ENCODE measurements around the gene AOC3. TPM values are rescaled to one million over a fixed set of nuclear protein-coding genes. Genes with fewer than 3 reads are reported as not detected.

Gene AOC3
- total and polyA plus RNA-seq, 2 of the 4 experiments (the other 2 are of a cell fraction) = 0.17 TPM; not detected in 1

- TF ChIP-seq RCOR1 (IDR thresholded peaks at IDR 0.05; ENCODE audit: insufficient replicate concordance, low read length) (no peak), POLR2A (IDR thresholded peaks at IDR 0.05; ENCODE audit: low read depth, low read length) (no peak)
- TF ChIP-seq, protein P1, sequence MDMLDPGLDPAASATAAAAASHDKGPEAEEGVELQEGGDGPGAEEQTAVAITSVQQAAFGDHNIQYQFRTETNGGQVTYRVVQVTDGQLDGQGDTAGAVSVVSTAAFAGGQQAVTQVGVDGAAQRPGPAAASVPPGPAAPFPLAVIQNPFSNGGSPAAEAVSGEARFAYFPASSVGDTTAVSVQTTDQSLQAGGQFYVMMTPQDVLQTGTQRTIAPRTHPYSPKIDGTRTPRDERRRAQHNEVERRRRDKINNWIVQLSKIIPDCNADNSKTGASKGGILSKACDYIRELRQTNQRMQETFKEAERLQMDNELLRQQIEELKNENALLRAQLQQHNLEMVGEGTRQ (IDR thresholded peaks at IDR 0.05; ENCODE audit: low read depth, low read length) = no peak
Observed at GRCh38 chr17:42818379-42818778, 32.6 kb upstream of the AOC3 start (continued).

DNA sequence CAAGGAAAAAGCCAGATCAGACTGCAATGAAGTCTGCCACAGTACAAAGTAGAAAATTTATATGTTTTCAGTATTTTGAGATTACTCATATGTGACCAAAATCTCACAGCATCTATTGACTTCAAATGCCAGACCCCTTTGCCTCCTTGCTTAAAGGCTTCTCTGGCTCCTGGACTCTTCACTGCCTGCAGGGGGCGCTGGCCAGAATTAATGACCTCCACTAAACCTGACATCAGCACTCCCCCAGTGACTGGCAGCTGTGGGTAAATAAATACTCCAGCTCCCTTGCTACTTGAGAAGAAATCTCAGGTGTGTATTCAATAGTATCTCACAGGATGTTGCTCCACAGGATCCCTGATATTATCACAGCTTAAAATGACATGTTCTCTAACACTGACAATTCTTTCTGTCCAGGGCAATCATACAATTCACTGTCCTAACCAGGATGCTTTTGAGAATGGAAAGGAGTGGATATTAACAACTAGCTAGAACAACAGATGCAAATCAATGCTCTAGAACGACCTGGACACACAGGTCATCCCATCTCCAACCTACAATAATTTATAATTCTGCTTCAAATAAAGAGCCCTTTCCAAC lies 31.0 kb upstream of the AOC3 start:
- Histone ChIP-seq H2BK5ac (ENCODE audit: low read depth, low read length, poor library complexity, severe bottlenecking) (no peak overlapping the region), H2AK9ac (replicated peaks; ENCODE audit: low read depth, low read length, poor library complexity) (no peak overlapping the region), H3K9me3 (ENCODE audit: control insufficient read depth, insufficient read depth, low read length) (no peaks in the 10 kb centered on the region), H3K14ac (replicated peaks; ENCODE audit: low read depth, low read length) (no peak overlapping the region), H2BK120ac (ENCODE audit: low read depth, low read length) (no peak overlapping the region), H3K9me1 (ENCODE audit: insufficient read depth, low read length) (0 out of 2 replicates have a peak, but pooled peaks cover 4% of the 10 kb centered on the region), H3K4ac (ENCODE audit: low read depth, low read length) (no peak overlapping the region), H2AK5ac (ENCODE audit: low read depth, low read length) (no peak overlapping the region), H4K91ac (ENCODE audit: insufficient read depth, low read depth, low read length) (no peak overlapping the region), H3K36me3 (ENCODE audit: control insufficient read depth, insufficient read depth, low read length) (peaks cover 35% of the 10 kb centered on the region), H3K18ac (ENCODE audit: low read depth, low read length) (no peak overlapping the region), H2AFZ (replicated peaks; ENCODE audit: low read length, poor library complexity) (no peak overlapping the region), H3K9ac (ENCODE audit: low read depth, low read length) (no peak overlapping the region), H4K8ac (ENCODE audit: low read depth in 2 of 2, low read length in 2 of 2) (no peak overlapping the region), H4K5ac (ENCODE audit: low read depth, low read length) (no peak overlapping the region), H3K56ac (ENCODE audit: extremely low read depth, insufficient read depth, low read length) (no peak overlapping the region), H3K27me3 (ENCODE audit: control insufficient read depth, insufficient read depth, low read length) (no peaks in the 10 kb centered on the region), H3K23ac (ENCODE audit: low read depth, low read length) (no peak overlapping the region), H4K20me1 (ENCODE audit: insufficient read depth, low read length) (no peaks in the 10 kb centered on the region), H3K4me2 (ENCODE audit: low read depth, low read length) (no peak overlapping the region), H3K4me1 (ENCODE audit: control insufficient read depth, insufficient read depth, low read length) (no peaks in the 10 kb centered on the region; the same call in 1 of the 2 replicates), H3K4me3 (ENCODE audit: insufficient read depth, low read depth, low read length) (no peak overlapping the region), H3K79me1 (ENCODE audit: low read depth in 1 of 2, low read length in 2 of 2) (peaks cover 33 to 43% of the 10 kb centered on the region in 2 experiments), H3K27ac (ENCODE audit: insufficient read depth, low read length) (no peak overlapping the region), H2BK20ac (ENCODE audit: low read depth, low read length) (no peak overlapping the region), H2BK15ac (ENCODE audit: low read depth, low read length) (no peak overlapping the region)
- DNase-seq = peak; percentile 37
- dilution Hi-C loops (cut with HindIII; ENCODE audit: low sequenced_read_pairs, unreplicated experiment) (no loop called here), in situ Hi-C loops (cut with MboI; ENCODE audit: low sequenced_read_pairs) (no loop called here), intact Hi-C loops (cut with micrococcal nuclease) (loop anchor here (5.0 kb wide), 1 partner anchor 58 kb away; the partner anchor contains the start of gene RAMP2)
- ChIA-PET CTCF (interaction anchor here (2.2 kb wide), 1 partner anchor 11 kb away, joined by 8 read pairs; no protein-coding TSS in a partner anchor), POLR2A (ENCODE audit: unreplicated experiment) (no interaction called here)
- no peak for ATAC-seq (ENCODE audit: low read depth)
- 50% methylated on average over 1 of the region's 2 CpGs; no CpG with 5 or more reads in 1 of the 2 experiments for WGBS, 2 experiments (ENCODE audit: extremely low coverage in 2 of 2, insufficient read length in 1 of 2)
- no TSS peak for BruUV-seq (replicated peaks)
- TF ChIP-seq RCOR1 (IDR thresholded peaks at IDR 0.05; ENCODE audit: insufficient replicate concordance, low read length) (no peak), POLR2A (IDR thresholded peaks at IDR 0.05; ENCODE audit: low read depth, low read length) (no peak), RFX5 (IDR thresholded peaks at IDR 0.05; ENCODE audit: low read depth, low read length) (no peak), CHD1 (IDR thresholded peaks at IDR 0.05; ENCODE audit: low read depth, low read length) (no peak), MXI1 (IDR thresholded peaks at IDR 0.05; ENCODE audit: borderline replicate concordance, low read depth, low read length) (0 out of 2 replicates have a peak, but pooled peaks have one; percentile 19), FOS (IDR thresholded peaks at IDR 0.05; ENCODE audit: low read depth, low read length) (no peak), BHLHE40 (IDR thresholded peaks at IDR 0.05; ENCODE audit: low read depth, low read length) (no peak), CTCF (conservative IDR thresholded peaks at IDR 0.05; ENCODE audit: low read depth, low read length) (peak; percentile 67), SMC3 (IDR thresholded peaks at IDR 0.05; ENCODE audit: low read depth, low read length) (peak; percentile 29; the same call in 1 of the 2 replicates), RAD21 (IDR thresholded peaks at IDR 0.05; ENCODE audit: low read length) (peak; percentile 36), MAZ (IDR thresholded peaks at IDR 0.05; ENCODE audit: borderline replicate concordance, low read depth, low read length) (no peak)

Measured in IMR-90 (cell line).